Fibroblast of lung (primary cell): Measurements from ENCODE around the gene SLC25A46.

Experiments
- CTCF ChIP-seq, 2 donors: IDR thresholded peaks in 1 of 2; conservative IDR thresholded peaks in 1 of 2; 1 replicate in 1 of 2; 2 replicates in 1 of 2; pipeline ENCODE4 v1.5.1; 2011 to 2012; ENCODE audit warnings: low read length in 2 of 2, control low read depth in 1 of 2, inconsistent platforms in 1 of 2, low read depth in 1 of 2, mild to moderate bottlenecking in 1 of 2
- EZH2 ChIP-seq: IDR thresholded peaks from 2 replicates; pipeline ENCODE4 v1.5.1; 2012; ENCODE audit warnings: low read length, control low read depth, mild to moderate bottlenecking; ENCODE audit errors: missing control alignments

- TF ChIP-seq CTCF (conservative IDR thresholded peaks at IDR 0.05 in 1 of 2, IDR thresholded peaks at IDR 0.05 in 1 of 2; ENCODE audit: low read depth in 1 of 2, low read length in 2 of 2) = no peak
- TF ChIP-seq EZH2 = no peak
Observed at GRCh38 chr5:110785356-110785755, 46.5 kb downstream of the SLC25A46 start.
